A673 (cell line): ENCODE measurements around the gene TTLL1. TPM values are rescaled to one million over a fixed set of nuclear protein-coding genes. Genes with fewer than 3 reads are reported as not detected.

Experiments used
- BruUV-seq: library from RNA; stranded (reverse); fragments of 400-500 nt; replicated peaks from 2 replicates; lab custom pipeline; 2021; lab: Mats Ljungman, UMichigan
- CTCF ChIA-PET: fragments of 300-600 bp; sonication (Branson Sonifier 250); formaldehyde crosslinking; loops from one replicate; lab custom pipeline; 2022; ENCODE audit warnings: antibody characterized with exemption; lab: Charles Lee
- POLR2A ChIA-PET: fragments of 300-600 bp; sonication (Branson Sonifier 250); formaldehyde crosslinking; loops from one replicate; lab custom pipeline; 2022; ENCODE audit warnings: antibody characterized with exemption; ENCODE audit not compliant: low non-redundant PET; lab: Charles Lee
- DNase-seq: peaks from one replicate; pipeline ENCODE4 v3.0.0-alpha.2; 2015; ENCODE audit warnings: low spot score
- H3K27ac ChIP-seq: fragments of 200-600 bp; sonication (generic); 2 replicates; pipeline ENCODE4 v1.5.1; 2016; ENCODE audit warnings: mixed run types, low read depth, mild to moderate bottlenecking, mixed read lengths, antibody characterized with exemption, low read length; ENCODE audit not compliant: poor library complexity, severe bottlenecking
- H3K27me3 ChIP-seq: fragments of 200-600 bp; sonication (generic); replicated peaks from 2 replicates; pipeline ENCODE4 v1.6.1; 2017; ENCODE audit warnings: mixed run types, low read depth, mild to moderate bottlenecking, mixed read lengths, antibody characterized with exemption, low read length; ENCODE audit not compliant: insufficient read depth, poor library complexity
- H3K36me3 ChIP-seq: fragments of 200-600 bp; sonication (generic); 2 replicates; pipeline ENCODE4 v1.6.1; 2016; ENCODE audit warnings: mixed run types, mild to moderate bottlenecking, mixed read lengths, antibody characterized with exemption, low read length; ENCODE audit not compliant: insufficient read depth, poor library complexity, severe bottlenecking
- H3K4me1 ChIP-seq: fragments of 200-600 bp; sonication (generic); 2 replicates; pipeline ENCODE4 v1.6.1; 2017; ENCODE audit warnings: mixed run types, mild to moderate bottlenecking, mixed read lengths, antibody characterized with exemption, low read length; ENCODE audit not compliant: insufficient read depth, poor library complexity, severe bottlenecking
- H3K4me3 ChIP-seq: fragments of 200-600 bp; sonication (generic); 2 replicates; pipeline ENCODE4 v1.5.1; 2016; ENCODE audit warnings: low read depth, mixed run types, mild to moderate bottlenecking, mixed read lengths, low read length; ENCODE audit not compliant: poor library complexity, severe bottlenecking
- H3K9me3 ChIP-seq: fragments of 200-600 bp; sonication (generic); 2 replicates; pipeline ENCODE4 v1.6.1; 2016; ENCODE audit warnings: mixed run types, low read depth, mild to moderate bottlenecking, mixed read lengths, antibody characterized with exemption, low read length; ENCODE audit not compliant: poor library complexity, severe bottlenecking
- CTCF ChIP-seq: fragments of 300-800, 200-600 bp; sonication (generic); conservative IDR thresholded peaks from 2 replicates; pipeline ENCODE4 v1.5.1; 2017; ENCODE audit warnings: low read depth, mild to moderate bottlenecking, antibody characterized with exemption, low read length, moderate library complexity, mixed read lengths
- EZH2 ChIP-seq: fragments of 200-600 bp; sonication (generic); IDR thresholded peaks from 2 replicates; pipeline ENCODE4 v1.6.1; 2017; ENCODE audit warnings: borderline replicate concordance, low read depth, mild to moderate bottlenecking, mixed read lengths, antibody characterized with exemption, low read length; ENCODE audit not compliant: poor library complexity, severe bottlenecking
- intact Hi-C: fragments of 100-400 bp; cut with micrococcal nuclease; formaldehyde crosslinking; loops from one replicate; pipeline ENCODE4 v1.10.0; 2022; ENCODE audit not compliant: unreplicated experiment
- total RNA-seq: library from RNA; stranded (reverse); gene quantifications from 2 replicates; pipeline ENCODE4 v1.2.3, GENCODE V29; 2021

TTLL1 gene
- total RNA-seq, 1 experiment from 2014 or later: 6.4 TPM

GRCh38 chr22:43131773-43132501 is 42.7 kb upstream of the TTLL1 start:
- no peak for DNase-seq
- intact Hi-C loops: no loop called here
- H3K9me3 ChIP-seq: no peaks in the 10 kb centered on the region

GRCh38 chr22:43129426-43130425 is 40.5 kb upstream of the TTLL1 start:
- H3K4me3 ChIP-seq: no peak overlapping the region
- no TSS peak for BruUV-seq
- no peaks in the 10 kb centered on the region for H3K27me3 ChIP-seq
- DNase-seq: no peak
- ChIA-PET CTCF (interaction anchor here (0.6 kb wide), 1 partner anchor 11 kb away, joined by 5 read pairs; no protein-coding TSS in a partner anchor), POLR2A (no interaction called here)
- H3K27ac ChIP-seq: no peak overlapping the region
- peaks cover 13% of the 10 kb centered on the region for H3K36me3 ChIP-seq
- peaks cover 6% of the 10 kb centered on the region for H3K4me1 ChIP-seq
- TF ChIP-seq EZH2 (no peak), CTCF (no peak)
- intact Hi-C loops: no loop called here
- H3K9me3 ChIP-seq: no peaks in the 10 kb centered on the region

More at GRCh38 chr22:43131773-43132501, 42.7 kb upstream of the TTLL1 start:
- Histone ChIP-seq H3K27ac (no peak overlapping the region), H3K4me1 (no peaks in the 10 kb centered on the region), H3K36me3 (peaks cover 31% of the 10 kb centered on the region), H3K27me3 (no peaks in the 10 kb centered on the region), H3K4me3 (no peak overlapping the region)
- BruUV-seq: no TSS peak
- ChIA-PET POLR2A (no interaction called here), CTCF (no interaction called here)
- TF ChIP-seq EZH2: no peak
- TF ChIP-seq CTCF: no peak

GRCh38 chr22:43128928-43129424 is 39.8 kb upstream of the TTLL1 start:
- no peak for DNase-seq
- POLR2A ChIA-PET: no interaction called here
- no TSS peak for BruUV-seq
- peaks cover 8% of the 10 kb centered on the region for H3K36me3 ChIP-seq
- peaks cover 6% of the 10 kb centered on the region for H3K4me1 ChIP-seq
- TF ChIP-seq EZH2 (no peak), CTCF (no peak)
- H3K4me3 ChIP-seq: no peak overlapping the region
- no peaks in the 10 kb centered on the region for H3K27me3 ChIP-seq
- intact Hi-C loops: no loop called here
- CTCF ChIA-PET: no interaction called here
- no peaks in the 10 kb centered on the region for H3K9me3 ChIP-seq
- H3K27ac ChIP-seq: no peak overlapping the region
